Left ventricle myocardium inferior (tissue), 1 donor: ENCODE measurements around the gene TTPAL. TPM values are rescaled to one million over a fixed set of nuclear protein-coding genes. Genes with fewer than 3 reads are reported as not detected.
A peak's percentile ranks its signal among the peaks of the same experiment; 100 is the strongest.

Experiments used
- DNase-seq: peaks from one replicate; pipeline ENCODE4 v3.0.0-alpha.2; 2020
- H3K27ac ChIP-seq: fragments of 200-600 bp; replicated peaks from 2 replicates; pipeline ENCODE4 v1.8.0; 2021
- H3K27me3 ChIP-seq: fragments of 200-600 bp; 2 replicates; pipeline ENCODE4 v1.8.0; 2021; ENCODE audit warnings: low read depth
- H3K36me3 ChIP-seq: fragments of 200-600 bp; 2 replicates; pipeline ENCODE4 v1.8.0; 2021
- H3K4me1 ChIP-seq: fragments of 200-600 bp; 2 replicates; pipeline ENCODE4 v1.8.0; 2021
- H3K4me3 ChIP-seq: fragments of 200-600 bp; 2 replicates; pipeline ENCODE4 v1.8.0; 2021; ENCODE audit warnings: mild to moderate bottlenecking, moderate library complexity
- H3K9me3 ChIP-seq: fragments of 200-600 bp; replicated peaks from 2 replicates; pipeline ENCODE4 v1.8.0; 2021
- intact Hi-C: fragments of 100-400 bp; cut with micrococcal nuclease; formaldehyde crosslinking; loops from one replicate; pipeline ENCODE4 v1.11.0; 2022
- total RNA-seq: library from RNA; stranded (reverse); fragmentation: NEBNext Ultra II Directional; extraction: Animal tissue kit (Norgen Biotek cat#: 25700); gene quantifications from one replicate; pipeline ENCODE4 v1.2.1, GENCODE V29; 2021
- TF ChIP-seq, protein P1 (sequence below): fragments of 200-600 bp; IDR thresholded peaks from 2 replicates; pipeline ENCODE4 v1.8.0; 2021; ENCODE audit warnings: antibody characterized with exemption, mild to moderate bottlenecking, borderline replicate concordance
- donor health status: DM: no; HTN: yes; CAD: no; lungs with severe emphysema.

TTPAL gene
- total RNA-seq, 1 donor from 2014 or later, result 4.5 TPM

DNA sequence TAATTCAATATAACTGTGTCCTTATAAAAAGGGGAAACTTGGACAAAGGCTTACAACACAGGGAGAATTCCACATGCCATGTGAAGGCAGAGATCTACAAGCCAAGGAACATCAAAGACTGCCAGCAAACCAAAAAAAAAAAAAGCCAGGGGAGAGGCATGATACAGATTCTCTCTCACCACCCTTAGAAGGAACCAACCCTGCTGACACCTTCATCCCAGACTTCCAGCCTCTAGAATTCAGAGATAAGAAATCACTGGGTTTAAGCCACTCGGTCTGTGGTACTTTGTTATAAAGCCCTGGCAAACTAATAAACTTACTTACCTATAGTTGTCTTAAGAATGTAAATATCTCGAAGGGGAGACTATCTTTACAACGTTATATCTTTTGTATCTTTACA is 41.8 kb downstream of the TTPAL start:
- TF ChIP-seq, protein P1, sequence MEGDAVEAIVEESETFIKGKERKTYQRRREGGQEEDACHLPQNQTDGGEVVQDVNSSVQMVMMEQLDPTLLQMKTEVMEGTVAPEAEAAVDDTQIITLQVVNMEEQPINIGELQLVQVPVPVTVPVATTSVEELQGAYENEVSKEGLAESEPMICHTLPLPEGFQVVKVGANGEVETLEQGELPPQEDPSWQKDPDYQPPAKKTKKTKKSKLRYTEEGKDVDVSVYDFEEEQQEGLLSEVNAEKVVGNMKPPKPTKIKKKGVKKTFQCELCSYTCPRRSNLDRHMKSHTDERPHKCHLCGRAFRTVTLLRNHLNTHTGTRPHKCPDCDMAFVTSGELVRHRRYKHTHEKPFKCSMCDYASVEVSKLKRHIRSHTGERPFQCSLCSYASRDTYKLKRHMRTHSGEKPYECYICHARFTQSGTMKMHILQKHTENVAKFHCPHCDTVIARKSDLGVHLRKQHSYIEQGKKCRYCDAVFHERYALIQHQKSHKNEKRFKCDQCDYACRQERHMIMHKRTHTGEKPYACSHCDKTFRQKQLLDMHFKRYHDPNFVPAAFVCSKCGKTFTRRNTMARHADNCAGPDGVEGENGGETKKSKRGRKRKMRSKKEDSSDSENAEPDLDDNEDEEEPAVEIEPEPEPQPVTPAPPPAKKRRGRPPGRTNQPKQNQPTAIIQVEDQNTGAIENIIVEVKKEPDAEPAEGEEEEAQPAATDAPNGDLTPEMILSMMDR, result no peak
- Histone ChIP-seq H3K36me3 (peaks cover 18% of the 10 kb centered on the region), H3K27ac (no peak overlapping the region), H3K27me3 (no peaks in the 10 kb centered on the region), H3K4me1 (peaks cover 90% of the 10 kb centered on the region), H3K4me3 (no peak overlapping the region), H3K9me3 (no peaks in the 10 kb centered on the region)
- intact Hi-C loops, result no loop called here
- DNase-seq, result no peak

DNA sequence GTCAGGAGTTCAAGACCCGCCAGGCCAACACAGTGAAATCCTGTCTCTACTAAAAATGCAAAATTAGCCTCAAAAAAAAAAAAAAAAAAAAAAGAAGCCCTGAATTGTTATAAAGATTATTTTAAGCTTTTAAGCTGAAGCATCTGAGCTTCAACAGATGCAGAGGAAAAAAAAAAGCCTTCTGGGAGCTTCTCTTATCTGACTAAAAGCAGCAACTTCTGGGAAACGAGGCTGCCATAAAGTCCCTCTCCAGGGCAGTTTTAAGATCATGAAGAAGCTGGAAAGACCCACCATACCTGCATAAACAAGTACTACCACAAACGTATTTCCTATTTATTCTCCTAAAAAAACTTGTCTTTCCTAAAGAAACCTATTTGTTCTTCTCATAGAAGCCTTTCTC is 42.6 kb downstream of the TTPAL start:
- TF ChIP-seq, protein P1, result no peak
- H3K27me3 ChIP-seq, result no peaks in the 10 kb centered on the region
- H3K9me3 ChIP-seq, result no peaks in the 10 kb centered on the region
- H3K27ac ChIP-seq, result peak overlapping the region; percentile 55
- intact Hi-C loops, result no loop called here
- DNase-seq, result no peak
- H3K36me3 ChIP-seq, result peaks cover 10% of the 10 kb centered on the region
- peaks cover 89% of the 10 kb centered on the region for H3K4me1 ChIP-seq
- H3K4me3 ChIP-seq, result peak overlapping the region; percentile 28

DNA sequence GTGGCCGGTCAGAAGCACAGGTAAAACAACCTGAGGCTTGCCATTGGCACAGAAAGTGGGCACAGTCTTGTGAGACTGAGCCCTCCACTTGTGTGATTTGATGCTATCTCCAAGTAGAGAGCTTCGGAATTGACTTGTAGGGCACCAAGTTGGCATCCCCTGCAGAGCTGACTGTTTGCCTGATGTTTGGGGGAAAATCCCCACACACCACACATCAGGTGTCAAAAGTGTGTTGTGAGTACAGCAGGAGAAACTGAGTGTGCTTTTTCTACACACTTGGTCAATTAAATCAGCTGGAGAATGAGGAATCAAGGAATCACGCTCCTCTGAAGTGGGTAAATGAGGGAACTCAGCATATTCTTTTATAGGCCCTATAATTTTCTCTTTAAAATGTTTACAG is 45.2 kb downstream of the TTPAL start:
- Histone ChIP-seq H3K9me3 (no peaks in the 10 kb centered on the region), H3K27ac (peak overlapping the region; percentile 98), H3K36me3 (no peaks in the 10 kb centered on the region), H3K27me3 (no peaks in the 10 kb centered on the region), H3K4me1 (peaks cover 65% of the 10 kb centered on the region), H3K4me3 (peak overlapping the region; percentile 93)
- intact Hi-C loops, result no loop called here
- TF ChIP-seq, protein P1, result no peak
- no peak for DNase-seq

- DNase-seq, result peak; percentile 95
- Histone ChIP-seq H3K4me1 (peaks cover 56% of the 10 kb centered on the region), H3K27ac (peak within 1 kb of the TSS; percentile 98), H3K4me3 (peak within 1 kb of the TSS; percentile 93), H3K27me3 (no peaks in the 10 kb centered on the region), H3K36me3 (no peaks in the 10 kb centered on the region), H3K9me3 (no peaks in the 10 kb centered on the region)
- intact Hi-C loops, result no loop called here
- TF ChIP-seq, protein P1, result no peak
Measured at GRCh38 chr20:44521484-44522481, 46.1 kb downstream of the TTPAL start, which contains the start of gene SERINC3. Gene SERINC3 (minus strand): TSS chr20:44522070. CDS start chr20:44521951, 119 bp downstream.

GRCh38 chr20:44522841-44523240 is 47.2 kb downstream of the TTPAL start:
- H3K36me3 ChIP-seq, result no peaks in the 10 kb centered on the region
- H3K4me1 ChIP-seq, result peaks cover 45% of the 10 kb centered on the region
- no peaks in the 10 kb centered on the region for H3K9me3 ChIP-seq
- no peak for DNase-seq
- H3K27ac ChIP-seq, result peak overlapping the region; percentile 98
- intact Hi-C loops, result no loop called here
- no peak overlapping the region for H3K4me3 ChIP-seq
- no peaks in the 10 kb centered on the region for H3K27me3 ChIP-seq
- TF ChIP-seq, protein P1, result no peak
